ENCODE results near the gene APOM.

GRCh38 chr6:31691078-31691463, 35.4 kb downstream of the APOM start:
- TF ChIP-seq EGR1 (IDR thresholded peaks at IDR 0.05; ENCODE audit: low read depth in 2 of 2) (no peak), CTCF (IDR thresholded peaks at IDR 0.05; ENCODE audit: low read depth, low read length, missing input control) (no peak), TAF1 (conservative IDR thresholded peaks at IDR 0.05) (no peak), RAD21 (IDR thresholded peaks at IDR 0.05) (no peak), ATF3 (IDR thresholded peaks at IDR 0.05) (no peak), FOXA1 (IDR thresholded peaks at IDR 0.05) (no peak), JUND (IDR thresholded peaks at IDR 0.05) (no peak), REST (IDR thresholded peaks at IDR 0.05) (no peak), MAX (IDR thresholded peaks at IDR 0.05) (no peak)

Measured in liver (tissue), 3 donors.